Brain microvascular endothelial cell (primary cell): Measurements from ENCODE around the gene LGMN.
"Not testable (repeated sequence)": the region's sequence is repeated elsewhere in the genome, so short reads cannot be mapped to it uniquely, and the experiment has no call there.

Source experiments
- DNase-seq: peaks from one replicate; pipeline ENCODE4 v3.0.0-alpha.2; 2020
- H3K27ac ChIP-seq: fragments of 250-450 bp; sonication (Bioruptor Pico); 2 replicates; pipeline ENCODE4 v1.5.1; 2020; ENCODE audit warnings: mild to moderate bottlenecking, moderate library complexity
- H3K27me3 ChIP-seq: fragments of 250-450 bp; sonication (Bioruptor Pico); replicated peaks from 2 replicates; pipeline ENCODE4 v1.5.1; 2020; ENCODE audit warnings: mild to moderate bottlenecking
- H3K36me3 ChIP-seq: fragments of 250-450 bp; sonication (Bioruptor Pico); replicated peaks from 2 replicates; pipeline ENCODE4 v1.5.1; 2020; ENCODE audit warnings: mild to moderate bottlenecking
- H3K4me3 ChIP-seq: 2 replicates; pipeline ENCODE4 v1.5.1; 2011; ENCODE audit warnings: low read depth, mild to moderate bottlenecking, control low read depth, low read length, moderate library complexity
- CTCF ChIP-seq: IDR thresholded peaks from 2 replicates; pipeline ENCODE4 v1.5.1; 2011; ENCODE audit warnings: low read depth, mild to moderate bottlenecking, moderate library complexity, low read length, control low read depth, inconsistent platforms; ENCODE audit errors: missing control alignments
- in situ Hi-C: cut with HindIII; loops from 2 replicates; pipeline ENCODE4 v1.10.0; 2017; ENCODE audit warnings: low sequenced_read_pairs, low pct_ligation_motif_present

Gene LGMN

GRCh38 chr14:92717571-92718042, 30.8 kb downstream of the LGMN start:
- Histone ChIP-seq H3K36me3 (peaks cover 5% of the 10 kb centered on the region), H3K4me3 (no peak overlapping the region), H3K27ac (peak overlapping the region; percentile 89), H3K27me3 (no peaks in the 10 kb centered on the region)
- peak; percentile 76 for DNase-seq
- TF ChIP-seq CTCF, result no peak
- in situ Hi-C loops, result no loop called here

- in situ Hi-C loops, result no loop called here
- DNase-seq, result no peak
- Histone ChIP-seq H3K4me3 (no peak overlapping the region), H3K27ac (no peak overlapping the region), H3K27me3 (no peaks in the 10 kb centered on the region), H3K36me3 (peaks cover 5% of the 10 kb centered on the region)
- TF ChIP-seq CTCF, result no peak
Measured at GRCh38 chr14:92716131-92716530, 32.3 kb downstream of the LGMN start.

- TF ChIP-seq CTCF, result peak; percentile 89
- in situ Hi-C loops, H3K27ac ChIP-seq, H3K4me3 ChIP-seq, H3K27me3 ChIP-seq: not testable (repeated sequence)
- DNase-seq, result peak; percentile 78
- peaks cover 11% of the 10 kb centered on the region for H3K36me3 ChIP-seq
Measured at GRCh38 chr14:92714739-92715307, 33.6 kb downstream of the LGMN start.

GRCh38 chr14:92712654-92713051, 35.8 kb downstream of the LGMN start:
- Histone ChIP-seq H3K36me3 (peaks cover 11% of the 10 kb centered on the region), H3K27me3 (no peaks in the 10 kb centered on the region), H3K4me3 (no peak overlapping the region), H3K27ac (no peak overlapping the region)
- in situ Hi-C loops, result no loop called here
- TF ChIP-seq CTCF, result no peak
- DNase-seq, result no peak

GRCh38 chr14:92711976-92712653, 36.3 kb downstream of the LGMN start:
- peaks cover 11% of the 10 kb centered on the region for H3K36me3 ChIP-seq
- DNase-seq, result no peak
- no peaks in the 10 kb centered on the region for H3K27me3 ChIP-seq
- in situ Hi-C loops, result no loop called here
- TF ChIP-seq CTCF, result no peak
- no peak overlapping the region for H3K27ac ChIP-seq
- H3K4me3 ChIP-seq, result no peak overlapping the region

GRCh38 chr14:92710001-92710341, 38.5 kb downstream of the LGMN start:
- H3K4me3 ChIP-seq, result no peak overlapping the region
- TF ChIP-seq CTCF, result no peak
- no peak overlapping the region for H3K27ac ChIP-seq
- in situ Hi-C loops, result no loop called here
- DNase-seq, result no peak
- no peaks in the 10 kb centered on the region for H3K27me3 ChIP-seq
- H3K36me3 ChIP-seq, result peaks cover 11% of the 10 kb centered on the region
